Middle frontal gyrus (tissue), 1 donor: ENCODE data around the gene INSM1.

Experiments used
- DNase-seq: peaks from one replicate; pipeline ENCODE4 v3.0.0-alpha.2; 2015; ENCODE audit warnings: low spot score; ENCODE audit errors: extremely low spot score

Gene INSM1

GRCh38 chr20:20360464-20360863 lies 7.4 kb upstream of the INSM1 start:
- DNase-seq: no peak

GRCh38 chr20:20362774-20363433 lies 5.0 kb upstream of the INSM1 start:
- DNase-seq: no peak

GRCh38 chr20:20363434-20363798 lies 4.5 kb upstream of the INSM1 start:
- no peak for DNase-seq

- DNase-seq: no peak
These were observed 3.9 kb upstream of the INSM1 start for GRCh38 chr20:20363799-20364592.

- no peak for DNase-seq
These were observed 3.1 kb upstream of the INSM1 start for GRCh38 chr20:20364593-20365479.

GRCh38 chr20:20365480-20366161 lies 2.3 kb upstream of the INSM1 start:
- no peak for DNase-seq

- no peak for DNase-seq
These were observed 1.4 kb upstream of the INSM1 start for GRCh38 chr20:20366551-20366875.

GRCh38 chr20:20366876-20367574 lies 879 bp upstream of the INSM1 start:
- DNase-seq: no peak

GRCh38 chr20:20368418-20369249 lies 730 bp downstream of the INSM1 start:
- no peak for DNase-seq

GRCh38 chr20:20369250-20370093 lies 1.6 kb downstream of the INSM1 start:
- no peak for DNase-seq

GRCh38 chr20:20370094-20370575 lies 2.2 kb downstream of the INSM1 start:
- no peak for DNase-seq

- no peak for DNase-seq
These were observed 3.2 kb downstream of the INSM1 start for GRCh38 chr20:20371083-20371482.

- DNase-seq: no peak
These were observed 3.8 kb downstream of the INSM1 start for GRCh38 chr20:20371681-20372080.

GRCh38 chr20:20373091-20373571 lies 5.2 kb downstream of the INSM1 start:
- no peak for DNase-seq

- no peak for DNase-seq
These were observed 8.0 kb downstream of the INSM1 start for GRCh38 chr20:20375862-20376261.

- DNase-seq: no peak
These were observed 18.3 kb downstream of the INSM1 start for GRCh38 chr20:20386192-20386591.

- DNase-seq: no peak
These were observed 22.5 kb downstream of the INSM1 start for GRCh38 chr20:20390393-20390792.

- no peak for DNase-seq
These were observed 23.2 kb downstream of the INSM1 start for GRCh38 chr20:20391115-20391514.

GRCh38 chr20:20391766-20392165 lies 23.9 kb downstream of the INSM1 start:
- DNase-seq: no peak
